Measurements from ENCODE around the gene ATXN7L1.

GRCh38 chr7:105625986-105626385, 250.4 kb downstream of the ATXN7L1 start:
- no peak for TF ChIP-seq POLR2A (IDR thresholded peaks at IDR 0.05)
- TF ChIP-seq, protein P1, sequence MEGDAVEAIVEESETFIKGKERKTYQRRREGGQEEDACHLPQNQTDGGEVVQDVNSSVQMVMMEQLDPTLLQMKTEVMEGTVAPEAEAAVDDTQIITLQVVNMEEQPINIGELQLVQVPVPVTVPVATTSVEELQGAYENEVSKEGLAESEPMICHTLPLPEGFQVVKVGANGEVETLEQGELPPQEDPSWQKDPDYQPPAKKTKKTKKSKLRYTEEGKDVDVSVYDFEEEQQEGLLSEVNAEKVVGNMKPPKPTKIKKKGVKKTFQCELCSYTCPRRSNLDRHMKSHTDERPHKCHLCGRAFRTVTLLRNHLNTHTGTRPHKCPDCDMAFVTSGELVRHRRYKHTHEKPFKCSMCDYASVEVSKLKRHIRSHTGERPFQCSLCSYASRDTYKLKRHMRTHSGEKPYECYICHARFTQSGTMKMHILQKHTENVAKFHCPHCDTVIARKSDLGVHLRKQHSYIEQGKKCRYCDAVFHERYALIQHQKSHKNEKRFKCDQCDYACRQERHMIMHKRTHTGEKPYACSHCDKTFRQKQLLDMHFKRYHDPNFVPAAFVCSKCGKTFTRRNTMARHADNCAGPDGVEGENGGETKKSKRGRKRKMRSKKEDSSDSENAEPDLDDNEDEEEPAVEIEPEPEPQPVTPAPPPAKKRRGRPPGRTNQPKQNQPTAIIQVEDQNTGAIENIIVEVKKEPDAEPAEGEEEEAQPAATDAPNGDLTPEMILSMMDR (IDR thresholded peaks at IDR 0.05) = no peak
